ENCODE data around the gene SIRPA.

Gene SIRPA

GRCh38 chr20:1938464-1939269 is 43.5 kb downstream of the SIRPA start:
- no peak overlapping the region for H2AFZ ChIP-seq (ENCODE audit: low read depth, low read length)

GRCh38 chr20:1939270-1939595 is 44.0 kb downstream of the SIRPA start:
- TF ChIP-seq EZH2phosphoT487 (IDR thresholded peaks at IDR 0.05; ENCODE audit: low read depth) = no peak
- Histone ChIP-seq H3K36me3 (replicated peaks; ENCODE audit: low read depth, low read length) (peaks cover 11% of the 10 kb centered on the region), H3K9ac (ENCODE audit: low read length) (no peak overlapping the region), H3K27ac (ENCODE audit: low read length) (no peak overlapping the region), H3K4me2 (ENCODE audit: low read length) (no peak overlapping the region), H2AFZ (ENCODE audit: low read depth, low read length) (no peak overlapping the region), H3K4me1 (ENCODE audit: low read length) (no peaks in the 10 kb centered on the region), H3K4me3 (ENCODE audit: low read length) (no peak overlapping the region), H3K9me3 (ENCODE audit: insufficient read depth, low read length) (no peaks in the 10 kb centered on the region), H3K79me2 (ENCODE audit: low read length) (no peaks in the 10 kb centered on the region), H4K20me1 (ENCODE audit: insufficient read depth, low read length) (no peaks in the 10 kb centered on the region), H3K27me3 (ENCODE audit: low read depth, low read length) (peaks cover 9% of the 10 kb centered on the region; the same call in 1 of the 2 replicates)

More at GRCh38 chr20:1938464-1939269, 43.5 kb downstream of the SIRPA start:
- Histone ChIP-seq H3K79me2 (ENCODE audit: low read length) (no peaks in the 10 kb centered on the region), H3K4me3 (ENCODE audit: low read length) (no peak overlapping the region), H3K27ac (ENCODE audit: low read length) (no peak overlapping the region), H3K4me1 (ENCODE audit: low read length) (no peaks in the 10 kb centered on the region), H3K4me2 (ENCODE audit: low read length) (no peak overlapping the region), H3K36me3 (replicated peaks; ENCODE audit: low read depth, low read length) (peaks cover 11% of the 10 kb centered on the region), H3K9me3 (ENCODE audit: insufficient read depth, low read length) (no peaks in the 10 kb centered on the region), H3K27me3 (ENCODE audit: low read depth, low read length) (0 out of 2 replicates have a peak, but pooled peaks cover 4% of the 10 kb centered on the region), H3K9ac (ENCODE audit: low read length) (no peak overlapping the region), H4K20me1 (ENCODE audit: insufficient read depth, low read length) (no peaks in the 10 kb centered on the region)
- TF ChIP-seq CTCF (IDR thresholded peaks at IDR 0.05; ENCODE audit: low read depth, low read length) (no peak), EZH2phosphoT487 (IDR thresholded peaks at IDR 0.05; ENCODE audit: low read depth) (no peak)

- H3K9me3 ChIP-seq (ENCODE audit: insufficient read depth, low read length) = no peaks in the 10 kb centered on the region
- no peak overlapping the region for H3K9ac ChIP-seq (ENCODE audit: low read length)
- H3K4me3 ChIP-seq (ENCODE audit: low read length) = no peak overlapping the region
- no peaks in the 10 kb centered on the region for H3K4me1 ChIP-seq (ENCODE audit: low read length)
- H2AFZ ChIP-seq (ENCODE audit: low read depth, low read length) = no peak overlapping the region
- peaks cover 8% of the 10 kb centered on the region for H3K36me3 ChIP-seq (replicated peaks; ENCODE audit: low read depth, low read length)
- peaks cover 22% of the 10 kb centered on the region; the same call in 1 of the 2 replicates for H3K27me3 ChIP-seq (ENCODE audit: low read depth, low read length)
- no peaks in the 10 kb centered on the region for H3K79me2 ChIP-seq (ENCODE audit: low read length)
- no peak overlapping the region for H3K27ac ChIP-seq (ENCODE audit: low read length)
- no peak for TF ChIP-seq CTCF (IDR thresholded peaks at IDR 0.05; ENCODE audit: low read depth, low read length)
- TF ChIP-seq EZH2phosphoT487 (IDR thresholded peaks at IDR 0.05; ENCODE audit: low read depth) = no peak
- no peaks in the 10 kb centered on the region for H4K20me1 ChIP-seq (ENCODE audit: insufficient read depth, low read length)
- no peak overlapping the region for H3K4me2 ChIP-seq (ENCODE audit: low read length)
These were observed 45.4 kb downstream of the SIRPA start for GRCh38 chr20:1940581-1940980.

- H3K4me3 ChIP-seq (ENCODE audit: low read length) = no peak overlapping the region
- no peak overlapping the region for H3K4me2 ChIP-seq (ENCODE audit: low read length)
- H3K9me3 ChIP-seq (ENCODE audit: insufficient read depth, low read length) = no peaks in the 10 kb centered on the region
- no peaks in the 10 kb centered on the region for H3K4me1 ChIP-seq (ENCODE audit: low read length)
- H3K27me3 ChIP-seq (ENCODE audit: low read depth, low read length) = peaks cover 22% of the 10 kb centered on the region; the same call in 1 of the 2 replicates
- no peak overlapping the region for H2AFZ ChIP-seq (ENCODE audit: low read depth, low read length)
- no peaks in the 10 kb centered on the region for H4K20me1 ChIP-seq (ENCODE audit: insufficient read depth, low read length)
- H3K9ac ChIP-seq (ENCODE audit: low read length) = no peak overlapping the region
- no peak overlapping the region for H3K27ac ChIP-seq (ENCODE audit: low read length)
- TF ChIP-seq EZH2phosphoT487 (IDR thresholded peaks at IDR 0.05; ENCODE audit: low read depth) = no peak
- no peak for TF ChIP-seq CTCF (IDR thresholded peaks at IDR 0.05; ENCODE audit: low read depth, low read length)
- H3K36me3 ChIP-seq (replicated peaks; ENCODE audit: low read depth, low read length) = peaks cover 8% of the 10 kb centered on the region
- no peaks in the 10 kb centered on the region for H3K79me2 ChIP-seq (ENCODE audit: low read length)
These were observed 46.0 kb downstream of the SIRPA start for GRCh38 chr20:1941226-1941625.
